ENCODE measurements around the gene LIMS2.

DNA sequence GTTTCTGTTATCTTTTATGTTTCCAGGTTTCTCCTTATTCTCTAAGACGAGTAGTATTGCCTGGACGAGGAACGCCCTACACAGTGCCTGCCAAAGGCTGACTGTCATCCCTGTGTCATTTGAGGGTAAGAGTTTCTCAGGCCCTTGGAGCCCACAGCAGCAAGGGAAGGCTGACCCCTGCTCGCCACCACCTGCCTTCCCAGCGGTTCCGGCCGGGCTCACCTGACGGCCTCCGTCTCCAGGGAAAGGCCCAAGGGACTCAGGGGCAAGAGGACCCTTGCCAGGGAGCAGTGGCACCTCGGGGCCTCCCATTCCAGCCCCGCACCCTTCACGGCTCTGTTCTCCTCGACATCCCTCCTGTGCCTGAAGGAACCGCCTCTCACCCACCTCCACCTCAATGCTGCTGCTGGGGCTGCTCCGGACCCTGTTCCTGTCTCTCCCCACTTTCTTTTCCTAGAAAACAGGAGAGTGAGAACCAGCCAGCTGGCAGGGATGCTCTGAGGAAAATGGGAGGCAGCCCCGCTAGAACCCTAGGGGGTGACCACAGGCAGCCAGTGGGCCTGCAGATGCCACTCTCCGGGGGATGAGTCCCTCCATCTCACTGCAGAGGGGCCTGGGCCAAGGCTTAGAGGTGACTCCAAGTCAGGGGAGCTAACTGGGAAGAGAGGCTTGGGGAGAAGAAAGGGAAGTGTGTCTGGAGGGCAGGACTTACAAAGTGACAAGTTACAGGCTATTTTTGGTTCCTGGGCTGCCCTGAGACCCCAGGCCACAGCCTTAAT lies 1.9 kb downstream of the LIMS2 start:
- TF ChIP-seq, protein P1, sequence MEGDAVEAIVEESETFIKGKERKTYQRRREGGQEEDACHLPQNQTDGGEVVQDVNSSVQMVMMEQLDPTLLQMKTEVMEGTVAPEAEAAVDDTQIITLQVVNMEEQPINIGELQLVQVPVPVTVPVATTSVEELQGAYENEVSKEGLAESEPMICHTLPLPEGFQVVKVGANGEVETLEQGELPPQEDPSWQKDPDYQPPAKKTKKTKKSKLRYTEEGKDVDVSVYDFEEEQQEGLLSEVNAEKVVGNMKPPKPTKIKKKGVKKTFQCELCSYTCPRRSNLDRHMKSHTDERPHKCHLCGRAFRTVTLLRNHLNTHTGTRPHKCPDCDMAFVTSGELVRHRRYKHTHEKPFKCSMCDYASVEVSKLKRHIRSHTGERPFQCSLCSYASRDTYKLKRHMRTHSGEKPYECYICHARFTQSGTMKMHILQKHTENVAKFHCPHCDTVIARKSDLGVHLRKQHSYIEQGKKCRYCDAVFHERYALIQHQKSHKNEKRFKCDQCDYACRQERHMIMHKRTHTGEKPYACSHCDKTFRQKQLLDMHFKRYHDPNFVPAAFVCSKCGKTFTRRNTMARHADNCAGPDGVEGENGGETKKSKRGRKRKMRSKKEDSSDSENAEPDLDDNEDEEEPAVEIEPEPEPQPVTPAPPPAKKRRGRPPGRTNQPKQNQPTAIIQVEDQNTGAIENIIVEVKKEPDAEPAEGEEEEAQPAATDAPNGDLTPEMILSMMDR (IDR thresholded peaks at IDR 0.05) = no peak
- TF ChIP-seq POLR2AphosphoS5 (IDR thresholded peaks at IDR 0.05) (no peak), POLR2A (IDR thresholded peaks at IDR 0.05) (no peak), EP300 (IDR thresholded peaks at IDR 0.05) (no peak)

Data from upper lobe of left lung (tissue), 4 donors.